GM12891 (cell line): ENCODE data around the gene SLC7A9.

Source experiments
- POLR2A ChIP-seq: IDR thresholded peaks from 2 replicates; pipeline ENCODE4 v1.6.1; 2011; ENCODE audit warnings: low read depth, low read length, control low read depth
- POLR2AphosphoS5 ChIP-seq: IDR thresholded peaks from 2 replicates; pipeline ENCODE4 v1.6.1; 2011; ENCODE audit warnings: low read depth, low read length, control low read depth
- POU2F2 ChIP-seq: IDR thresholded peaks from 2 replicates; pipeline ENCODE4 v1.6.1; 2011; ENCODE audit warnings: low read depth, mild to moderate bottlenecking, control low read depth, low read length, moderate library complexity
- SPI1 ChIP-seq: IDR thresholded peaks from 2 replicates; pipeline ENCODE4 v1.6.1; 2011; ENCODE audit warnings: low read depth, low read length, control low read depth
- TAF1 ChIP-seq: IDR thresholded peaks from 2 replicates; pipeline ENCODE4 v1.6.1; 2011; ENCODE audit warnings: low read depth, low read length, control low read depth

DNA sequence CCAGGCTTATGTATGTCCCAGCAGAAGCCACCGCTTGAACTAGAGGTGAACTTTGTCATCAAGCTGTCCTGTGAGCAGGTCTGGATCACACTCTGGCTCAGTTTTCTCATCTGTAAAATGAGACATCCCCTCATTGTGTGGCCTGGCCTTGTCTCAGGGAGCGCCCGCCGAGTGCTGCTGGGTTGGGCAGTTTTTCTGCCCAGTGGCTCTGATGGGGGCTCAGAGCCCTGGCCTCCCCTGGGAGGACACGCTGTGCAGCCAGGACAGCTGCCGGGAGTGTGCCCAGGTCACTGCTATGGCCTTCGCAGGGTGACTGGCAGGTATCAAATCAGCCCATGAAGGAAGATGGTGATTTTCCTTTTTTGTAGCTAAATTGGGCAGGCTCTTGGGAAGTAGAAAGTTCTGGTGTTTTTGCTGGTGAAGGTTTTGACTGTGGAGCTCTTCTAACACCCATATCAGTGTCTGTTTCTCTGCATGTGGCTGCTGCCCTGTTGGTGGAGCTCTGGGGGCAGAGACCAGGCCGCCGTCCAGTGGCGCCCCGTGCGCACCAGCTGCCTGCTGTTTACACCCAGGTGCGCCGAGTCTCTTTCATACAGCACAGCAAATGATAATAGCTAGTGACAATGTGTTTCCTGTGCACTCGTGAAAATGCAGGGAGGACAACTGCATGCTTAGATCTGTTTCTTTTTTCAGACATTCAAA, 40.8 kb downstream of the SLC7A9 start:
- TF ChIP-seq POLR2A (no peak), POLR2AphosphoS5 (no peak), TAF1 (no peak), SPI1 (no peak), POU2F2 (no peak)
